ENCODE data around the gene PCYT2. TPM values are rescaled to one million over a fixed set of nuclear protein-coding genes. Genes with fewer than 3 reads are reported as not detected.

PCYT2 gene
- total RNA-seq, 1 donor from 2014 or later, result 6.8 TPM

DNA sequence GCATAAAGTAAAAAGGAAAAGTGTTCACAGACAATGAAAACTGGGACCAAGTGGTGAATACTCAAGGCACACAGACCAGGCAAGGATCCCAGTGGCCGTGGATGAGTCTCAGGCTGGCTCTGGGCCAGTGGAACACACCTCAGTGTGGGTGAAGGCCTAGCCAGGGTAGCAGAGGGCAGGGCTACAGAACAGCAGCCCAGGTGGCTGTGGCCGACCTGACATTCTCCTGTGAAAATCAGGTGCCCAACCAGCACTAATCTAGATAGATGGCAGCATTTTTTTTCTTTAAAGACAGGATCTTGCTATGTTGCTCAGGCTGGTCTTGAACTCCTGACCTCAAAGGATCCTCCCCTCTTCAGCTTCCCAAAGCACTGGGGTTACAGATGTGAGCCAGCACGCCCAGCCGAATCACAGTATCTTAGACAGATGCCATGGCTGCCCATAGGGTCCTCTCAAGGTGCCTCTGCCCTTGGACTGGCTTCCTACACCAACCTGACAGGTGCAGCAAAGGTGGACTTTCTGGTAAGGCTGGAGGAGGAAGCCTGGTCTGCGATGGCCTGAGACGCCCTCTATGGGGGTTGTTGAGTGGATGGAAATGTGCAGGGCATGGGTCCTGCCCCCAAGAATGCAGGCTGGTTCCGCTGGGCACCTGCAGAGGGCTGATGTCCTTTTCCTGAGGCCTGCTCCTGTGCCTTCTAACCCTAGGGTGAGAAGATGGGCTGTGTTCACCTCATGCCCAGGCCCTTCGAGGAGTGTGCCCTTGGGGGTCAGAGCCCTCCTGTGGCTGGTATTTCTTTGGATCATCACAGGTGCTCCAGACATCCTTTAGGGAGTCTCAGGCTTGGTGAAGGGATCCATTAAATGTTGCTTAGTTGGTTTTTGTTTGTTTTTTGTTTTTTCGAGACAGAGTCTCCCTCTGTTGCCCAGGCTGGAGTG lies 47.1 kb downstream of the PCYT2 start:
- Histone ChIP-seq H3K9me3 (ENCODE audit: low read depth) (no peaks in the 10 kb centered on the region), H3K36me3 (no peaks in the 10 kb centered on the region), H3K27me3 (no peaks in the 10 kb centered on the region), H3K9ac (no peak overlapping the region), H2AFZ (replicated peaks) (no peak overlapping the region), H3F3A (ENCODE audit: low read depth) (peaks cover 58% of the 10 kb centered on the region), H3K79me2 (ENCODE audit: low read depth) (peaks cover 46% of the 10 kb centered on the region), H3K4me1 (peaks cover 5% of the 10 kb centered on the region), H3K27ac (no peak overlapping the region), H3K4me2 (no peak overlapping the region), H3K4me3 (no peak overlapping the region), H4K20me1 (ENCODE audit: low read depth) (peaks cover 45% of the 10 kb centered on the region)
- peaks cover 9% of the 10 kb centered on the region for H3K36me3 Mint-ChIP-seq
- no peak overlapping the region for H3K27ac Mint-ChIP-seq
- H3K4me1 Mint-ChIP-seq, result peaks cover 16% of the 10 kb centered on the region
- peak overlapping the region; percentile 80 for H3K4me3 Mint-ChIP-seq
- DNase-seq (ENCODE audit: low spot score), result no peak
- peaks cover 11% of the 10 kb centered on the region for H3K27me3 Mint-ChIP-seq (ENCODE audit: insufficient read depth, low read depth)
- no peaks in the 10 kb centered on the region for H3K9me3 Mint-ChIP-seq
- no peak for TF ChIP-seq EZH2phosphoT487 (IDR thresholded peaks at IDR 0.05)
- TF ChIP-seq, protein P1, sequence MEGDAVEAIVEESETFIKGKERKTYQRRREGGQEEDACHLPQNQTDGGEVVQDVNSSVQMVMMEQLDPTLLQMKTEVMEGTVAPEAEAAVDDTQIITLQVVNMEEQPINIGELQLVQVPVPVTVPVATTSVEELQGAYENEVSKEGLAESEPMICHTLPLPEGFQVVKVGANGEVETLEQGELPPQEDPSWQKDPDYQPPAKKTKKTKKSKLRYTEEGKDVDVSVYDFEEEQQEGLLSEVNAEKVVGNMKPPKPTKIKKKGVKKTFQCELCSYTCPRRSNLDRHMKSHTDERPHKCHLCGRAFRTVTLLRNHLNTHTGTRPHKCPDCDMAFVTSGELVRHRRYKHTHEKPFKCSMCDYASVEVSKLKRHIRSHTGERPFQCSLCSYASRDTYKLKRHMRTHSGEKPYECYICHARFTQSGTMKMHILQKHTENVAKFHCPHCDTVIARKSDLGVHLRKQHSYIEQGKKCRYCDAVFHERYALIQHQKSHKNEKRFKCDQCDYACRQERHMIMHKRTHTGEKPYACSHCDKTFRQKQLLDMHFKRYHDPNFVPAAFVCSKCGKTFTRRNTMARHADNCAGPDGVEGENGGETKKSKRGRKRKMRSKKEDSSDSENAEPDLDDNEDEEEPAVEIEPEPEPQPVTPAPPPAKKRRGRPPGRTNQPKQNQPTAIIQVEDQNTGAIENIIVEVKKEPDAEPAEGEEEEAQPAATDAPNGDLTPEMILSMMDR (IDR thresholded peaks at IDR 0.05), result no peak
- no peak for TF ChIP-seq EZH2 (IDR thresholded peaks at IDR 0.05)

DNA sequence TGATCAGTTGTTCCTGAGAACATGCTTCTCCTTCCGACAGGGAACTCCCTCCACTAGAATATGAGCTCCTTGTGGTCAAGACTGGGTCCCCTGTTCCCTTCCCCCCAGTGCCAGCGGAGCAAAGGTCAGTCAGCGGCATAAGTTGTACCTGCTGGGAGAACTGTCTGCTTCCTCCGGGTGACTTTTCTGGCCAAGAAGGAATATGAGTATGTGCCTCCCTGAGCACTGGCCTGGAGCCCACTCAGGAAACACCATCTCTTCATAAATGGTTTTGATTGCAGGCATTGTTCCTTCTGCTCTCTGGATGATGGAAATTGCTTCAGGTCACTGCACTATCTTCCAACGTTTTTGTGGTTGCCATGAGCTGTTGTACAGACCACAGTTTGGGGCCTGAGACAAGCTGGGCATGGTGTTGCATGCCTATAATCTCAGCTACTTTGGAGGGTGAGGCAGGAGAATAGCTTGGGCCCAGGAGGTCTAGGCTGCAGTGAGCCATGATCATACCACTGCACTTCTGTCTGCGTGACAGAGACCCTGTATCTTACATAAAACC lies 48.0 kb downstream of the PCYT2 start:
- H3K79me2 ChIP-seq (ENCODE audit: low read depth), result peaks cover 55% of the 10 kb centered on the region

DNA sequence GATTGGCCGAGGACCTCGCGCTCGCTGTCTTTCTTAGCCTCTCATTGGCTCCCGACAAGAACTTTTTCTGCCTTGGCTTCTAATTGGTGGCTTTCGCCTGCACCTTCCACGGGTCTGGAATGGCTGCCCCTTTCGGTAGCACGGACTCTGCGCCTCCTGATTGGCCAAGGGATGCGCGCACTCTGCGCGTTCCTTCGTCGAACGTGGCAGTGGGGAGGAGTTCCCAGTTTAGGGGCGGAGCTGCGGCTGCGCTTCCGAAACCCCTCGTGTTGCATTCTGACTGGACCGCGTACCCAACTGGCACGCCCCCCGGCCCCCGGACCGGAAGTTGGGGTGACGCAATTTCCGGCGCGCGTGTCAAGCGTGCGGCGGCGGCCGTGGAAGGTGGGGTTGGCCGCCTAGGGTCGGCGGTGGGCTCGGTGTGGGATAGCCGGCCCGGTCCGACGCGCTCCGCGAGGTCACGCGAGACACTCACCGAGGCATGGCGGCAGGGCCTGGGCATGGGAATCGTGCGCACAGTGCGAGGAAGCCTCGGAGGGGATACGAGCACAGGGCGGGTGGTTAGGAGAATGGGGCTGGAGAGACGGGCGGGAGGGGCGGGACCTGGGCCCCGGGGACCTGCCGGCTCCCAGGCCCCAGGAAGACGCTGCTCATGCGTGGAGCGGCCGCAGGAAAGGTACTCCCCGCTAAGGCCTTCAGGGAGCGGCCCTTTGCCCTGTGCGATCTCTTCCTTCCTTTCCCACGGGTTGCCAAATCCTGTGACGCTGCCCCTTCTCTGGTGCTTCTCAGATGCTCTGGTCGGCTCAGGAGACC lies 50.2 kb downstream of the PCYT2 start:
- Mint-ChIP-seq H3K9me3 (no peaks in the 10 kb centered on the region), H3K27ac (peak overlapping the region; percentile 87), H3K4me3 (peak overlapping the region; percentile 97), H3K36me3 (peaks cover 17% of the 10 kb centered on the region), H3K27me3 (ENCODE audit: insufficient read depth, low read depth) (peaks cover 8% of the 10 kb centered on the region), H3K4me1 (peaks cover 20% of the 10 kb centered on the region)
- peaks cover 39% of the 10 kb centered on the region for H3F3A ChIP-seq (ENCODE audit: low read depth)
- no peak overlapping the region for H2AFZ ChIP-seq (replicated peaks)
- peak overlapping the region; percentile 88 for H3K27ac ChIP-seq
- TF ChIP-seq EZH2 (IDR thresholded peaks at IDR 0.05) (no peak), EZH2phosphoT487 (IDR thresholded peaks at IDR 0.05) (no peak)
- TF ChIP-seq, protein P1 (IDR thresholded peaks at IDR 0.05), result no peak
- DNase-seq (ENCODE audit: low spot score), result peak; percentile 100
- no peaks in the 10 kb centered on the region for H3K9me3 ChIP-seq (ENCODE audit: low read depth)
- no peaks in the 10 kb centered on the region for H3K27me3 ChIP-seq
- H3K9ac ChIP-seq, result peak overlapping the region; percentile 95
- H4K20me1 ChIP-seq (ENCODE audit: low read depth), result peaks cover 44% of the 10 kb centered on the region
- H3K4me1 ChIP-seq, result peaks cover 7% of the 10 kb centered on the region
- peak overlapping the region; percentile 100 for H3K4me3 ChIP-seq
- H3K4me2 ChIP-seq, result peak overlapping the region; percentile 93
- peaks cover 75% of the 10 kb centered on the region for H3K79me2 ChIP-seq (ENCODE audit: low read depth)
- no peaks in the 10 kb centered on the region for H3K36me3 ChIP-seq

More for the DNA sequence above, 48.0 kb downstream of the PCYT2 start:
- H3K4me3 Mint-ChIP-seq, result peak overlapping the region; percentile 80
- no peaks in the 10 kb centered on the region for H3K36me3 ChIP-seq
- TF ChIP-seq, protein P1 (IDR thresholded peaks at IDR 0.05), result no peak
- TF ChIP-seq EZH2phosphoT487 (IDR thresholded peaks at IDR 0.05), result no peak
- TF ChIP-seq EZH2 (IDR thresholded peaks at IDR 0.05), result no peak
- H3K4me3 ChIP-seq, result no peak overlapping the region
- H2AFZ ChIP-seq (replicated peaks), result no peak overlapping the region
- H3K36me3 Mint-ChIP-seq, result peaks cover 9% of the 10 kb centered on the region
- no peak overlapping the region for H3K27ac ChIP-seq
- no peaks in the 10 kb centered on the region for H3K27me3 ChIP-seq
- DNase-seq (ENCODE audit: low spot score), result no peak
- H3K27ac Mint-ChIP-seq, result no peak overlapping the region
- H3K4me1 ChIP-seq, result peaks cover 7% of the 10 kb centered on the region
- no peaks in the 10 kb centered on the region for H3K9me3 ChIP-seq (ENCODE audit: low read depth)
- peaks cover 45% of the 10 kb centered on the region for H4K20me1 ChIP-seq (ENCODE audit: low read depth)
- H3K9me3 Mint-ChIP-seq, result no peaks in the 10 kb centered on the region
- peaks cover 16% of the 10 kb centered on the region for H3K4me1 Mint-ChIP-seq
- no peak overlapping the region for H3K9ac ChIP-seq
- no peak overlapping the region for H3K4me2 ChIP-seq
- H3F3A ChIP-seq (ENCODE audit: low read depth), result peaks cover 53% of the 10 kb centered on the region
- peaks cover 11% of the 10 kb centered on the region for H3K27me3 Mint-ChIP-seq (ENCODE audit: insufficient read depth, low read depth)

Data from neural progenitor cell (in vitro differentiated cells).